ENCODE measurements around the gene C8A.
A peak's percentile ranks its signal among the peaks of the same experiment; 100 is the strongest.

Gene C8A

GRCh38 chr1:56904663-56905397, 50.2 kb downstream of the C8A start:
- no peak overlapping the region for H3K4me3 ChIP-seq (ENCODE audit: control insufficient read depth, low read depth, low read length)
- DNase-seq (ENCODE audit: low read depth), result peak; percentile 18
- no peak for TF ChIP-seq CTCF (conservative IDR thresholded peaks at IDR 0.05; ENCODE audit: control insufficient read depth, insufficient read depth, low read depth, low read length)

GRCh38 chr1:56905667-56906066, 51.1 kb downstream of the C8A start:
- DNase-seq (ENCODE audit: low read depth), result no peak
- H3K4me3 ChIP-seq (ENCODE audit: control insufficient read depth, low read depth, low read length), result no peak overlapping the region
- no peak for TF ChIP-seq CTCF (conservative IDR thresholded peaks at IDR 0.05; ENCODE audit: control insufficient read depth, insufficient read depth, low read depth, low read length)

GRCh38 chr1:56908619-56909221, 54.1 kb downstream of the C8A start:
- DNase-seq (ENCODE audit: low read depth), result peak; percentile 69
- H3K4me3 ChIP-seq (ENCODE audit: control insufficient read depth, low read depth, low read length), result no peak overlapping the region
- no peak for TF ChIP-seq CTCF (conservative IDR thresholded peaks at IDR 0.05; ENCODE audit: control insufficient read depth, insufficient read depth, low read depth, low read length)

- TF ChIP-seq CTCF (conservative IDR thresholded peaks at IDR 0.05; ENCODE audit: control insufficient read depth, insufficient read depth, low read depth, low read length), result no peak
- no peak overlapping the region for H3K4me3 ChIP-seq (ENCODE audit: control insufficient read depth, low read depth, low read length)
- no peak for DNase-seq (ENCODE audit: low read depth)
These were observed 55.9 kb downstream of the C8A start for GRCh38 chr1:56910441-56910985.

- TF ChIP-seq CTCF (conservative IDR thresholded peaks at IDR 0.05; ENCODE audit: control insufficient read depth, insufficient read depth, low read depth, low read length), result no peak
These were observed 56.7 kb downstream of the C8A start for GRCh38 chr1:56911098-56911938.

GRCh38 chr1:56912325-56912724, 57.7 kb downstream of the C8A start:
- no peak for TF ChIP-seq CTCF (conservative IDR thresholded peaks at IDR 0.05; ENCODE audit: control insufficient read depth, insufficient read depth, low read depth, low read length)
- no peak overlapping the region for H3K4me3 ChIP-seq (ENCODE audit: control insufficient read depth, low read depth, low read length)
- no peak for DNase-seq (ENCODE audit: low read depth)

More at GRCh38 chr1:56911098-56911938, 56.7 kb downstream of the C8A start:
- H3K4me3 ChIP-seq (ENCODE audit: control insufficient read depth, low read depth, low read length), result no peak overlapping the region
- peak; percentile 87 for DNase-seq (ENCODE audit: low read depth)

Data from fibroblast of mammary gland (primary cell).